ENCODE results near the gene PLSCR5.

The PLSCR5 gene

GRCh38 chr3:146543461-146544001, 61.6 kb downstream of the PLSCR5 start:
- peak; percentile 56 for DNase-seq

- no peak for DNase-seq
Measured at GRCh38 chr3:146542978-146543377, 62.2 kb downstream of the PLSCR5 start.

DNA sequence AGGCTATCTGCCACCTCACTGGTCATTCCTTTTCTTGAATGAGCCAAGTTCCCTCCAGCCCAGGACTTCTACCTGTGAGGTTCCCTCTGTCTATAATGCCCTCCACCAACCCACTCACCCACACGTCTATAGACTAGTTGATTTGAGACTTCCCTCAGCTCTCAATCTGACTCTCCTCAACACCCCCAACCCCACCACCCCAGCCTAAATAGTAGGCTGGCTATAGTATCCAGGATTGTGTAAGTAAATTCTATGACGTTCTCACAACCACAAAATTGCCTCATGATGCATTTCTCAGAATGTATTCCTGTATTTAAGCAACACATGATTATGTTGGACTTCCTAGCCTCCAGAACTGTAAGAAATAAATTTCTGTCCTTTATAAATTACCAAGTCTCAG, 63.0 kb downstream of the PLSCR5 start:
- peak; percentile 65 for DNase-seq

GRCh38 chr3:146540978-146541377, 64.2 kb downstream of the PLSCR5 start:
- no peak for DNase-seq

DNA sequence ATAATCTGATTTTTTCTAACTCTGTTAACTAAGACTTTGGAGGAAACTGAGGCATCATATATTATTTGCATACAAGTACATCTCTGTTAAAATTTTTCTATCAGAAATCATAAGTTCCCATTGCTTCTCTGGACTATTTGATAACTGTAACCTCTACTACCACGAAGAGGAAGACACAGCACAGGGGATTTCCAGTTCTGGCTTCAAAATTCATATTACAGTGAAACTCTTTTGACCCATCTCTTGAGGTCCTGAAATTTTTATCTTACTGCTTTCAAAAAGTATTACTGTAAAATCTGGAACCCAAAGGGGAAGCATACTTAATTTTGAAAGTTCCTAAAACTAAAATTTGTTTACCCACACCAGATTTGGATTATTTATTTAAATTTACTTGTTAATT, 64.9 kb downstream of the PLSCR5 start:
- no peak for DNase-seq

- no peak for DNase-seq
Measured at GRCh38 chr3:146539315-146539714, 65.8 kb downstream of the PLSCR5 start.

- DNase-seq, result no peak
Measured at GRCh38 chr3:146537603-146538002, 67.5 kb downstream of the PLSCR5 start.

- no peak for DNase-seq
Measured at GRCh38 chr3:146536681-146537080, 68.5 kb downstream of the PLSCR5 start.
